Measurements from ENCODE around the gene PMM2. TPM values are rescaled to one million over a fixed set of nuclear protein-coding genes. Genes with fewer than 3 reads are reported as not detected.

PMM2 gene
- total and polyA plus RNA-seq, 2 experiments from 2014 or later = 38.2 to 60.4 TPM

DNA sequence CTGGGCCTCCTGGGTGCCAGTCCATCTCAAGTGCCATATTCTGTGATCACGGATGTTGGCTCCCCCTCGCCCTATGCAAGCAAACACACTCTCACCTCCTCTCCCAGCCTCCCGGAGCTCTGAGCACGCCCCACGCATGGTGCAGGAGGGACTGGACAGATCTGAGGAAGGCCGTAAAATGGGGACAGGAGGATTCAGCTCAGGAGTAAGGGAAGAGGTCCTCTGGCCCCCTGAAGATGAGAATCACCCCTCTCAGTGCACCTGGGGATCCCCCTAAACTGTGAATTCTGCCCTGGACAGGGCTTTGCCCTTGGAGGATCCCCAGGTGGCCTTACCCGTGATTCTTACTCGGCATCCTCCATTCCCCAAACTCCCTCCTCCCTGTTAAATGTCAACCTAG is 15.8 kb upstream of the PMM2 start (continued):
- TF ChIP-seq, protein P1, sequence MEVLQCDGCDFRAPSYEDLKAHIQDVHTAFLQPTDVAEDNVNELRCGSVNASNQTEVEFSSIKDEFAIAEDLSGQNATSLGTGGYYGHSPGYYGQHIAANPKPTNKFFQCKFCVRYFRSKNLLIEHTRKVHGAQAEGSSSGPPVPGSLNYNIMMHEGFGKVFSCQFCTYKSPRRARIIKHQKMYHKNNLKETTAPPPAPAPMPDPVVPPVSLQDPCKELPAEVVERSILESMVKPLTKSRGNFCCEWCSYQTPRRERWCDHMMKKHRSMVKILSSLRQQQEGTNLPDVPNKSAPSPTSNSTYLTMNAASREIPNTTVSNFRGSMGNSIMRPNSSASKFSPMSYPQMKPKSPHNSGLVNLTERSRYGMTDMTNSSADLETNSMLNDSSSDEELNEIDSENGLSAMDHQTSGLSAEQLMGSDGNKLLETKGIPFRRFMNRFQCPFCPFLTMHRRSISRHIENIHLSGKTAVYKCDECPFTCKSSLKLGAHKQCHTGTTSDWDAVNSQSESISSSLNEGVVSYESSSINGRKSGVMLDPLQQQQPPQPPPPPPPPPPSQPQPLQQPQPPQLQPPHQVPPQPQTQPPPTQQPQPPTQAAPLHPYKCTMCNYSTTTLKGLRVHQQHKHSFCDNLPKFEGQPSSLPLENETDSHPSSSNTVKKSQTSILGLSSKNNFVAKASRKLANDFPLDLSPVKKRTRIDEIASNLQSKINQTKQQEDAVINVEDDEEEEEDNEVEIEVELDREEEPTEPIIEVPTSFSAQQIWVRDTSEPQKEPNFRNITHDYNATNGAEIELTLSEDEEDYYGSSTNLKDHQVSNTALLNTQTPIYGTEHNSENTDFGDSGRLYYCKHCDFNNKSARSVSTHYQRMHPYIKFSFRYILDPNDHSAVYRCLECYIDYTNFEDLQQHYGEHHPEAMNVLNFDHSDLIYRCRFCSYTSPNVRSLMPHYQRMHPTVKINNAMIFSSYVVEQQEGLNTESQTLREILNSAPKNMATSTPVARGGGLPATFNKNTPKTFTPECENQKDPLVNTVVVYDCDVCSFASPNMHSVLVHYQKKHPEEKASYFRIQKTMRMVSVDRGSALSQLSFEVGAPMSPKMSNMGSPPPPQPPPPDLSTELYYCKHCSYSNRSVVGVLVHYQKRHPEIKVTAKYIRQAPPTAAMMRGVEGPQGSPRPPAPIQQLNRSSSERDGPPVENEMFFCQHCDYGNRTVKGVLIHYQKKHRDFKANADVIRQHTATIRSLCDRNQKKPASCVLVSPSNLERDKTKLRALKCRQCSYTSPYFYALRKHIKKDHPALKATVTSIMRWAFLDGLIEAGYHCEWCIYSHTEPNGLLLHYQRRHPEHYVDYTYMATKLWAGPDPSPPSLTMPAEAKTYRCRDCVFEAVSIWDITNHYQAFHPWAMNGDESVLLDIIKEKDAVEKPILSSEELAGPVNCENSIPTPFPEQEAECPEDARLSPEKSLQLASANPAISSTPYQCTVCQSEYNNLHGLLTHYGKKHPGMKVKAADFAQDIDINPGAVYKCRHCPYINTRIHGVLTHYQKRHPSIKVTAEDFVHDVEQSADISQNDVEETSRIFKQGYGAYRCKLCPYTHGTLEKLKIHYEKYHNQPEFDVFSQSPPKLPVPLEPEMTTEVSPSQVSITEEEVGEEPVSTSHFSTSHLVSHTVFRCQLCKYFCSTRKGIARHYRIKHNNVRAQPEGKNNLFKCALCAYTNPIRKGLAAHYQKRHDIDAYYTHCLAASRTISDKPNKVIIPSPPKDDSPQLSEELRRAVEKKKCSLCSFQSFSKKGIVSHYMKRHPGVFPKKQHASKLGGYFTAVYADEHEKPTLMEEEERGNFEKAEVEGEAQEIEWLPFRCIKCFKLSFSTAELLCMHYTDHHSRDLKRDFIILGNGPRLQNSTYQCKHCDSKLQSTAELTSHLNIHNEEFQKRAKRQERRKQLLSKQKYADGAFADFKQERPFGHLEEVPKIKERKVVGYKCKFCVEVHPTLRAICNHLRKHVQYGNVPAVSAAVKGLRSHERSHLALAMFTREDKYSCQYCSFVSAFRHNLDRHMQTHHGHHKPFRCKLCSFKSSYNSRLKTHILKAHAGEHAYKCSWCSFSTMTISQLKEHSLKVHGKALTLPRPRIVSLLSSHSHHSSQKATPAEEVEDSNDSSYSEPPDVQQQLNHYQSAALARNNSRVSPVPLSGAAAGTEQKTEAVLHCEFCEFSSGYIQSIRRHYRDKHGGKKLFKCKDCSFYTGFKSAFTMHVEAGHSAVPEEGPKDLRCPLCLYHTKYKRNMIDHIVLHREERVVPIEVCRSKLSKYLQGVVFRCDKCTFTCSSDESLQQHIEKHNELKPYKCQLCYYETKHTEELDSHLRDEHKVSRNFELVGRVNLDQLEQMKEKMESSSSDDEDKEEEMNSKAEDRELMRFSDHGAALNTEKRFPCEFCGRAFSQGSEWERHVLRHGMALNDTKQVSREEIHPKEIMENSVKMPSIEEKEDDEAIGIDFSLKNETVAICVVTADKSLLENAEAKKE (CRISPR knock-in tag; IDR thresholded peaks at IDR 0.05) = no peak
- TF ChIP-seq CREB1 (CRISPR knock-in tag; IDR thresholded peaks at IDR 0.05; ENCODE audit: low read depth) = no peak
- no peak for TF ChIP-seq ZNF114 (CRISPR knock-in tag; IDR thresholded peaks at IDR 0.05)
- TF ChIP-seq JUNB (IDR thresholded peaks at IDR 0.05; ENCODE audit: unreplicated experiment) = no peak
- no peak for TF ChIP-seq EZH2 (IDR thresholded peaks at IDR 0.05; ENCODE audit: low read depth, unreplicated experiment)
- TF ChIP-seq POLR2AphosphoS5 (IDR thresholded peaks at IDR 0.05; ENCODE audit: low read depth) = no peak
- TF ChIP-seq EZH2phosphoT487 (IDR thresholded peaks at IDR 0.05; ENCODE audit: unreplicated experiment) = no peak

GRCh38 chr16:8782673-8783072 is 15.0 kb upstream of the PMM2 start:
- TF ChIP-seq EZH2 (IDR thresholded peaks at IDR 0.05; ENCODE audit: low read depth, unreplicated experiment) (no peak), NANOG (IDR thresholded peaks at IDR 0.05; ENCODE audit: borderline replicate concordance) (no peak), EZH2phosphoT487 (IDR thresholded peaks at IDR 0.05; ENCODE audit: unreplicated experiment) (no peak), CREB1 (CRISPR knock-in tag; IDR thresholded peaks at IDR 0.05; ENCODE audit: low read depth) (no peak), POLR2AphosphoS5 (IDR thresholded peaks at IDR 0.05; ENCODE audit: low read depth) (no peak), STAT1 (IDR thresholded peaks at IDR 0.05; ENCODE audit: unreplicated experiment) (no peak), ZNF114 (CRISPR knock-in tag; IDR thresholded peaks at IDR 0.05) (no peak), JUNB (IDR thresholded peaks at IDR 0.05; ENCODE audit: unreplicated experiment) (no peak)
- TF ChIP-seq, protein P1 (CRISPR knock-in tag; IDR thresholded peaks at IDR 0.05) = no peak
- Histone ChIP-seq H3K4me1 (ENCODE audit: insufficient read depth) (peaks cover 3% of the 10 kb centered on the region; the same call in 1 of the 2 replicates), H3K36me3 (ENCODE audit: insufficient read depth) (no peaks in the 10 kb centered on the region), H2AFZ (no peak overlapping the region), H3K79me2 (replicated peaks; ENCODE audit: insufficient read depth) (no peaks in the 10 kb centered on the region), H3K9me2 (ENCODE audit: insufficient read depth) (no peaks in the 10 kb centered on the region), H3K4me2 (no peak overlapping the region), H4K20me1 (replicated peaks; ENCODE audit: insufficient read depth) (no peaks in the 10 kb centered on the region), H3F3A (replicated peaks; ENCODE audit: low read depth) (no peaks in the 10 kb centered on the region), H3K27me3 (ENCODE audit: insufficient read depth) (no peaks in the 10 kb centered on the region), H3K27ac (ENCODE audit: low read depth) (no peak overlapping the region), H3K4me3 (no peak overlapping the region)
- no peak overlapping the region for H3K27ac Mint-ChIP-seq
- no peak for DNase-seq (ENCODE audit: low spot score)
- no peak for ATAC-seq
- H3K9me3 Mint-ChIP-seq = no peaks in the 10 kb centered on the region
- no peaks in the 10 kb centered on the region for H3K36me3 Mint-ChIP-seq (ENCODE audit: low read depth)
- H3K4me1 Mint-ChIP-seq = no peaks in the 10 kb centered on the region; the same call in 2 of the 3 replicates
- H3K27me3 Mint-ChIP-seq (ENCODE audit: insufficient read depth, low read depth, poor library complexity) = peaks cover 3% of the 10 kb centered on the region
- no peak overlapping the region for H3K4me3 Mint-ChIP-seq
